ENCODE data around the gene DNAL4.

DNAL4 gene

GRCh38 chr22:38757464-38757757 lies 36.5 kb downstream of the DNAL4 start:
- TF ChIP-seq CTCF (IDR thresholded peaks at IDR 0.05): no peak
- Histone ChIP-seq H3K36me3 (peaks cover 3% of the 10 kb centered on the region), H3K4me3 (ENCODE audit: low read depth in 1 of 2, low read length in 1 of 2) (peak overlapping the region in 1 of 2 experiments; percentile 84), H3K4me1 (ENCODE audit: control insufficient read depth in 1 of 2, insufficient read depth in 1 of 2, low read depth in 1 of 2, low read length in 1 of 2) (peaks cover 45 to 46% of the 10 kb centered on the region in 2 experiments), H3K27ac (peak overlapping the region; percentile 99), H3K27me3 (no peaks in the 10 kb centered on the region), H3K9me3 (no peaks in the 10 kb centered on the region)

- Histone ChIP-seq H3K4me1 (ENCODE audit: control insufficient read depth in 1 of 2, insufficient read depth in 1 of 2, low read depth in 1 of 2, low read length in 1 of 2) (peaks cover 51% of the 10 kb centered on the region in 2 experiments), H3K27me3 (no peaks in the 10 kb centered on the region), H3K4me3 (ENCODE audit: low read depth in 1 of 2, low read length in 1 of 2) (peak overlapping the region; percentile 84 to 89), H3K9me3 (no peaks in the 10 kb centered on the region), H3K36me3 (peaks cover 7% of the 10 kb centered on the region), H3K27ac (peak overlapping the region; percentile 99)
- TF ChIP-seq CTCF (IDR thresholded peaks at IDR 0.05): no peak
Observed at GRCh38 chr22:38756711-38757463, 37.1 kb downstream of the DNAL4 start.

GRCh38 chr22:38755911-38756532 lies 37.9 kb downstream of the DNAL4 start, which contains the start of gene SUN2:
Gene SUN2, minus strand, starts transcription at chr22:38755998. Its CDS starts 3,370 bp downstream, at chr22:38752628.
- Histone ChIP-seq H3K27me3 (no peaks in the 10 kb centered on the region), H3K36me3 (peaks cover 14% of the 10 kb centered on the region), H3K4me3 (ENCODE audit: low read depth in 1 of 2, low read length in 1 of 2) (peak within 1 kb of the TSS; percentile 84 to 89), H3K27ac (peak within 1 kb of the TSS; percentile 99), H3K9me3 (no peaks in the 10 kb centered on the region), H3K4me1 (ENCODE audit: control insufficient read depth in 1 of 2, insufficient read depth in 1 of 2, low read depth in 1 of 2, low read length in 1 of 2) (peaks cover 59 to 60% of the 10 kb centered on the region in 2 experiments)
- no peak for TF ChIP-seq CTCF (IDR thresholded peaks at IDR 0.05)

GRCh38 chr22:38755155-38755910 lies 38.6 kb downstream of the DNAL4 start:
- no peaks in the 10 kb centered on the region for H3K9me3 ChIP-seq
- peaks cover 66 to 67% of the 10 kb centered on the region in 2 experiments for H3K4me1 ChIP-seq (ENCODE audit: control insufficient read depth in 1 of 2, insufficient read depth in 1 of 2, low read depth in 1 of 2, low read length in 1 of 2)
- peak overlapping the region; percentile 99 for H3K27ac ChIP-seq
- peak overlapping the region; percentile 84 to 89 for H3K4me3 ChIP-seq (ENCODE audit: low read depth in 1 of 2, low read length in 1 of 2)
- peaks cover 21% of the 10 kb centered on the region for H3K36me3 ChIP-seq
- H3K27me3 ChIP-seq: no peaks in the 10 kb centered on the region
- peak; percentile 33 for TF ChIP-seq CTCF (IDR thresholded peaks at IDR 0.05)

GRCh38 chr22:38754751-38755154 lies 39.2 kb downstream of the DNAL4 start:
- H3K4me3 ChIP-seq (ENCODE audit: low read depth in 1 of 2, low read length in 1 of 2): peak overlapping the region; percentile 84 to 89
- peaks cover 67 to 69% of the 10 kb centered on the region in 2 experiments for H3K4me1 ChIP-seq (ENCODE audit: control insufficient read depth in 1 of 2, insufficient read depth in 1 of 2, low read depth in 1 of 2, low read length in 1 of 2)
- H3K27me3 ChIP-seq: no peaks in the 10 kb centered on the region
- TF ChIP-seq CTCF (IDR thresholded peaks at IDR 0.05): no peak
- H3K36me3 ChIP-seq: peaks cover 26% of the 10 kb centered on the region
- no peaks in the 10 kb centered on the region for H3K9me3 ChIP-seq
- H3K27ac ChIP-seq: peak overlapping the region; percentile 99

Measured in neutrophil (primary cell).